ENCODE results near the gene CENPQ. TPM values are rescaled to one million over a fixed set of nuclear protein-coding genes. Genes with fewer than 3 reads are reported as not detected.

CENPQ gene
- total and polyA plus RNA-seq, 2 of the 8 experiments (the other 6 are each of a cell fraction or from before 2014, with no cell fraction given): 9.4 to 19.6 TPM

Other genes starting within 250 kb of the CENPQ start
- gene MMUT, start 117 bp upstream of the CENPQ start, total RNA-seq (2021; fragmentation: NEBNext Ultra II Directional; extraction: Animal tissue kit (Norgen Biotek cat#: 25700)): 11.9 and 13.0 TPM in 2 replicates
- 3.0 and 5.2 TPM in 2 replicates for gene MMUT, start 117 bp upstream of the CENPQ start, polyA plus RNA-seq (2011; rRNA removed)
- not detected in 2 replicates for gene GLYATL3, start 36.6 kb downstream of the CENPQ start, total RNA-seq (2021; fragmentation: NEBNext Ultra II Directional; extraction: Animal tissue kit (Norgen Biotek cat#: 25700))
- gene GLYATL3, start 36.6 kb downstream of the CENPQ start, polyA plus RNA-seq (2011; rRNA removed): not detected in 2 replicates
- gene C6orf141, start 87.3 kb downstream of the CENPQ start, total RNA-seq (2021; fragmentation: NEBNext Ultra II Directional; extraction: Animal tissue kit (Norgen Biotek cat#: 25700)): 16.1 and 17.6 TPM in 2 replicates
- gene C6orf141, start 87.3 kb downstream of the CENPQ start, polyA plus RNA-seq (2011; rRNA removed): 5.9 and 7.6 TPM in 2 replicates
- gene RHAG, start 173.5 kb downstream of the CENPQ start, total RNA-seq (2021; fragmentation: NEBNext Ultra II Directional; extraction: Animal tissue kit (Norgen Biotek cat#: 25700)): not detected in 2 replicates
- gene RHAG, start 173.5 kb downstream of the CENPQ start, polyA plus RNA-seq (2011; rRNA removed): not detected in 2 replicates

Data from H1 (cell line).